ENCODE data around the gene CIBAR2.
"Not testable (repeated sequence)": the region's sequence is repeated elsewhere in the genome, so short reads cannot be mapped to it uniquely, and the experiment has no call there.

CIBAR2 gene

DNA sequence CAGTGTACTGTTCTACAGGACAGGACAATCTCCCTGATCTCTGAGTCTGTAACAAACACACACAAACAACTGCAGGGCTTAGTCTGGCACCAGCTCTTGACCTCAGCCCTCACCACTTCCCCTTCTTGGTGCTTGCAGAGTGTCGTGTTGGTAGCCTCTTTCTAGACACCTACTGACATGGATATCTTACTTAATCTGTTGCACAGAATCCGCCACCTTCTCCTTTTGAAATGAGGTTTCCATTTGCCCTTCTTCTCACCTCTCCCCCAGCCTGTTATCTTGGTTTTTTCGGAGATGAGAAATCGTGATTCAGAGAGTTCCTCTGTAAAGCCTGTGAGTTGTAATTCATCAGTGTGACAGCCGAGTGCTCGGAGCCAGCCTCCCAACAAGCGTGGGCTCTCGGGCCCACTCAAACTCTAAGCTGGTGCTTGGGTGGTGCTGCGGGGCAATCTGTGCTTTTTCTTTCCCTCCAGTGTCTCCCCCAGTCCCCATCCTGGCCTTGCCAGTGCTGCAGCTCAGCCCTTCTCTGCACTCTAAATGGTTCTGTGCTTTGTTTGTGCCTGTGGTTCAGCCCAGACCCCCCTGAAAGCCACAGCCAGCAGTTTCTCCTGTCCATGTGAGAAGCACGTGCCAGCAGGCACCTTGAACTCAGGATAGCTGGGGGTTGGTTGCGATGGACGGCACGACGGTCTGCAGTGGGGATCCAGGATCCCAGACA, 56.6 kb downstream of the CIBAR2 start:
- Histone ChIP-seq H2BK12ac (ENCODE audit: low read length in 2 of 2) (peak overlapping the region; percentile 3 to 20), H3K23ac (ENCODE audit: low read length in 2 of 2) (peak overlapping the region in 1 of 2 experiments; percentile 60), H3K27ac (ENCODE audit: low read length, poor library complexity, severe bottlenecking) (peak overlapping the region; percentile 13), H3K14ac (ENCODE audit: low read length in 2 of 2) (peak overlapping the region in 1 of 2 experiments; percentile 5), H2AK5ac (ENCODE audit: low read length, severe bottlenecking) (no peak overlapping the region), H3K4me2 (ENCODE audit: low read length, poor library complexity, severe bottlenecking) (no peak overlapping the region), H2AFZ (ENCODE audit: low read depth, low read length) (no peak overlapping the region), H3K9me3 (ENCODE audit: control insufficient read depth, low read length) (no peaks in the 10 kb centered on the region), H3K4me3 (ENCODE audit: insufficient read depth in 1 of 2, low read depth in 1 of 2, low read length in 2 of 2) (peak overlapping the region in 1 of 2 experiments; percentile 71), H3K79me1 (replicated peaks; ENCODE audit: low read length, poor library complexity, severe bottlenecking) (peaks cover 2% of the 10 kb centered on the region), H3K36me3 (ENCODE audit: control insufficient read depth in 1 of 2, insufficient read depth in 2 of 2, low read depth in 1 of 2, low read length in 2 of 2) (peaks cover 0 to 3% of the 10 kb centered on the region in 2 experiments), H3K18ac (ENCODE audit: low read depth in 1 of 2, low read length in 2 of 2) (peak overlapping the region; percentile 11 to 47), H3K9ac (ENCODE audit: low read length) (peak overlapping the region; percentile 82), H4K8ac (ENCODE audit: low read length) (peak overlapping the region; percentile 43), H2BK120ac (ENCODE audit: low read depth, low read length) (peak overlapping the region; percentile 45), H3K27me3 (ENCODE audit: control insufficient read depth in 1 of 2, insufficient read depth in 1 of 2, low read length in 2 of 2) (no peaks in the 10 kb centered on the region), H3K4me1 (ENCODE audit: control insufficient read depth, insufficient read depth, low read depth, low read length) (peaks cover 9% of the 10 kb centered on the region), H3K4ac (ENCODE audit: low read depth in 1 of 2, low read length in 2 of 2) (peak overlapping the region in 1 of 2 experiments; percentile 1), H2BK15ac (ENCODE audit: low read depth, poor library complexity, severe bottlenecking) (peak overlapping the region; percentile 78), H2BK5ac (ENCODE audit: low read depth, low read length, poor library complexity, severe bottlenecking) (no peak overlapping the region), H4K91ac (ENCODE audit: low read length) (peak overlapping the region; percentile 79)
- WGBS: 29% methylated on average over 13 of the region's 14 CpGs
- peak; percentile 91 for DNase-seq

DNA sequence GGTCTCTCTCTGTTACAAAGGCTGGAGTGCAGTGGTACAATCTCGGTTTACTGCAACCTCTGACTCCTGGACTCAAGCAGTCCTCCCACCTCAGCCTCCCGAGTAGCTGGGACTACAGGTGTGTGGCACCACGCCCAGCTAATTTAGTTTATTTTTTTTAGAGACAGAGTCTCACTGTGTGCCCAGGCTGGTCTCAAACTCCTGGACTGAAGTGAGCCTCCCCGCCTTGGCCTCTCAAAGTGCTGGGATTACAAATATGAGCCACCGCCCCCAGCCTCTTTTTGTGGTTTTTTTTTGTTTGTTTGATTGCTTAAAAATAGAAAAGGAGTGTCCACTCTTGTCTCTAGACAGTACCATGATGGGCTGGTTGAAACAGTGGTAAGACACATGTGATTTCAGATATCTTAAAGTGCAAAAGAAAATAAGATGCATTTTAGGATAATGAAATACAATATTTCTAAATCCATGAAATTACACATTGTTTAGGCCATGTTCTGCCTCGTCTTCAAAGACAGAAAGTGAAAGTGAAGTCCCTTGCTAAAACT, 57.3 kb downstream of the CIBAR2 start:
- H3K27ac ChIP-seq (ENCODE audit: low read length, poor library complexity, severe bottlenecking): no peak overlapping the region
- no peak overlapping the region for H3K23ac ChIP-seq (ENCODE audit: low read length in 2 of 2)

GRCh38 chr16:85054321-85054720, 58.0 kb downstream of the CIBAR2 start:
- H3K79me1 ChIP-seq (replicated peaks; ENCODE audit: low read length, poor library complexity, severe bottlenecking): not testable (repeated sequence)

More for the DNA sequence above, 57.3 kb downstream of the CIBAR2 start:
- Histone ChIP-seq H2AFZ (ENCODE audit: low read depth, low read length) (no peak overlapping the region), H2BK5ac (ENCODE audit: low read depth, low read length, poor library complexity, severe bottlenecking) (no peak overlapping the region), H3K9ac (ENCODE audit: low read length) (peak overlapping the region; percentile 82), H2BK15ac (ENCODE audit: low read depth, poor library complexity, severe bottlenecking) (no peak overlapping the region), H3K4me3 (ENCODE audit: insufficient read depth in 1 of 2, low read depth in 1 of 2, low read length in 2 of 2) (peak overlapping the region in 1 of 2 experiments; percentile 71), H3K4me1 (ENCODE audit: control insufficient read depth, insufficient read depth, low read depth, low read length) (peaks cover 10% of the 10 kb centered on the region), H2BK12ac (ENCODE audit: low read length in 2 of 2) (no peak overlapping the region), H3K4ac (ENCODE audit: low read depth in 1 of 2, low read length in 2 of 2) (peak overlapping the region in 1 of 2 experiments; percentile 19), H3K14ac (ENCODE audit: low read length in 2 of 2) (no peak overlapping the region), H2BK120ac (ENCODE audit: low read depth, low read length) (peak overlapping the region; percentile 66), H3K36me3 (ENCODE audit: control insufficient read depth in 1 of 2, insufficient read depth in 2 of 2, low read depth in 1 of 2, low read length in 2 of 2) (peaks cover 0 to 3% of the 10 kb centered on the region in 2 experiments), H4K91ac (ENCODE audit: low read length) (no peak overlapping the region), H4K8ac (ENCODE audit: low read length) (no peak overlapping the region), H3K18ac (ENCODE audit: low read depth in 1 of 2, low read length in 2 of 2) (peak overlapping the region in 1 of 2 experiments; percentile 45), H3K9me3 (ENCODE audit: control insufficient read depth, low read length) (no peaks in the 10 kb centered on the region), H3K27me3 (ENCODE audit: control insufficient read depth in 1 of 2, insufficient read depth in 1 of 2, low read length in 2 of 2) (no peaks in the 10 kb centered on the region), H2AK5ac (ENCODE audit: low read length, severe bottlenecking) (no peak overlapping the region), H3K79me1 (replicated peaks; ENCODE audit: low read length, poor library complexity, severe bottlenecking) (peaks cover 2% of the 10 kb centered on the region), H3K4me2 (ENCODE audit: low read length, poor library complexity, severe bottlenecking) (no peak overlapping the region)
- DNase-seq: no peak
- 46% methylated on average over 6 of the region's 6 CpGs for WGBS

GRCh38 chr16:85052536-85052935, 59.7 kb downstream of the CIBAR2 start:
- 93% methylated on average over 10 of the region's 10 CpGs for WGBS
- no peak overlapping the region for H4K8ac ChIP-seq (ENCODE audit: low read length)
- H2AK5ac ChIP-seq (ENCODE audit: low read length, severe bottlenecking): no peak overlapping the region

More at GRCh38 chr16:85054321-85054720, 58.0 kb downstream of the CIBAR2 start:
- not testable (repeated sequence) for H2BK5ac ChIP-seq (ENCODE audit: low read depth, low read length, poor library complexity, severe bottlenecking); H3K4me3 ChIP-seq (ENCODE audit: insufficient read depth in 1 of 2, low read depth in 1 of 2, low read length in 2 of 2); H2AFZ ChIP-seq (ENCODE audit: low read depth, low read length); H2AK5ac ChIP-seq (ENCODE audit: low read length, severe bottlenecking); H3K9ac ChIP-seq (ENCODE audit: low read length); H3K27ac ChIP-seq (ENCODE audit: low read length, poor library complexity, severe bottlenecking); H3K9me3 ChIP-seq (ENCODE audit: control insufficient read depth, low read length); H3K36me3 ChIP-seq (ENCODE audit: control insufficient read depth in 1 of 2, insufficient read depth in 2 of 2, low read depth in 1 of 2, low read length in 2 of 2); H3K27me3 ChIP-seq (ENCODE audit: control insufficient read depth in 1 of 2, insufficient read depth in 1 of 2, low read length in 2 of 2); H3K4ac ChIP-seq (ENCODE audit: low read depth in 1 of 2, low read length in 2 of 2); H2BK120ac ChIP-seq (ENCODE audit: low read depth, low read length); DNase-seq; H3K14ac ChIP-seq (ENCODE audit: low read length in 2 of 2); H2BK15ac ChIP-seq (ENCODE audit: low read depth, poor library complexity, severe bottlenecking); H3K23ac ChIP-seq (ENCODE audit: low read length in 2 of 2); H3K4me2 ChIP-seq (ENCODE audit: low read length, poor library complexity, severe bottlenecking)
- Histone ChIP-seq H3K4me1 (ENCODE audit: control insufficient read depth, insufficient read depth, low read depth, low read length) (peaks cover 10% of the 10 kb centered on the region), H4K8ac (ENCODE audit: low read length) (peak overlapping the region; percentile 67), H3K18ac (ENCODE audit: low read depth in 1 of 2, low read length in 2 of 2) (peak overlapping the region in 1 of 2 experiments; percentile 45), H2BK12ac (ENCODE audit: low read length in 2 of 2) (peak overlapping the region in 1 of 2 experiments; percentile 85), H4K91ac (ENCODE audit: low read length) (peak overlapping the region; percentile 66)
- 97% methylated on average over 2 of the region's 3 CpGs for WGBS

More at GRCh38 chr16:85052536-85052935, 59.7 kb downstream of the CIBAR2 start:
- no peak for DNase-seq
- Histone ChIP-seq H3K4me3 (ENCODE audit: insufficient read depth in 1 of 2, low read depth in 1 of 2, low read length in 2 of 2) (no peak overlapping the region), H3K79me1 (replicated peaks; ENCODE audit: low read length, poor library complexity, severe bottlenecking) (no peaks in the 10 kb centered on the region), H3K9me3 (ENCODE audit: control insufficient read depth, low read length) (no peaks in the 10 kb centered on the region), H3K4ac (ENCODE audit: low read depth in 1 of 2, low read length in 2 of 2) (no peak overlapping the region), H2AFZ (ENCODE audit: low read depth, low read length) (no peak overlapping the region), H3K18ac (ENCODE audit: low read depth in 1 of 2, low read length in 2 of 2) (no peak overlapping the region), H2BK12ac (ENCODE audit: low read length in 2 of 2) (no peak overlapping the region), H3K23ac (ENCODE audit: low read length in 2 of 2) (no peak overlapping the region), H3K9ac (ENCODE audit: low read length) (no peak overlapping the region), H3K14ac (ENCODE audit: low read length in 2 of 2) (no peak overlapping the region), H3K4me2 (ENCODE audit: low read length, poor library complexity, severe bottlenecking) (no peak overlapping the region), H3K4me1 (ENCODE audit: control insufficient read depth, insufficient read depth, low read depth, low read length) (peaks cover 10% of the 10 kb centered on the region), H4K91ac (ENCODE audit: low read length) (no peak overlapping the region), H2BK15ac (ENCODE audit: low read depth, poor library complexity, severe bottlenecking) (no peak overlapping the region), H3K27ac (ENCODE audit: low read length, poor library complexity, severe bottlenecking) (no peak overlapping the region), H3K27me3 (ENCODE audit: control insufficient read depth in 1 of 2, insufficient read depth in 1 of 2, low read length in 2 of 2) (peaks cover 0 to 6% of the 10 kb centered on the region in 2 experiments), H3K36me3 (ENCODE audit: control insufficient read depth in 1 of 2, insufficient read depth in 2 of 2, low read depth in 1 of 2, low read length in 2 of 2) (peaks cover 0 to 8% of the 10 kb centered on the region in 2 experiments), H2BK120ac (ENCODE audit: low read depth, low read length) (no peak overlapping the region), H2BK5ac (ENCODE audit: low read depth, low read length, poor library complexity, severe bottlenecking) (no peak overlapping the region)
